Ectodermal cell (in vitro differentiated cells): ENCODE results near the gene ANKRD66.
"Not testable (repeated sequence)": the region's sequence is repeated elsewhere in the genome, so short reads cannot be mapped to it uniquely, and the experiment has no call there.

Source experiments
- H3K27ac ChIP-seq: 2 replicates; pipeline ENCODE4 v1.7.0; 2013; ENCODE audit warnings: mild to moderate bottlenecking, low read depth, low read length; ENCODE audit not compliant: insufficient read depth, poor library complexity, severe bottlenecking
- H3K27me3 ChIP-seq: 2 replicates; pipeline ENCODE4 v1.7.0; 2013; ENCODE audit warnings: mild to moderate bottlenecking, low read length; ENCODE audit not compliant: insufficient read depth, control insufficient read depth, poor library complexity, severe bottlenecking
- H3K36me3 ChIP-seq: one replicate; pipeline ENCODE4 v1.7.0; 2013; ENCODE audit warnings: low read length; ENCODE audit not compliant: control insufficient read depth, insufficient read depth
- H3K4me1 ChIP-seq: one replicate; pipeline ENCODE4 v1.7.0; 2013; ENCODE audit warnings: low read length; ENCODE audit not compliant: control insufficient read depth, insufficient read depth
- H3K4me3 ChIP-seq: 2 replicates; pipeline ENCODE4 v1.7.0; 2013; ENCODE audit warnings: low read depth, low read length, control low read depth; ENCODE audit not compliant: insufficient read depth
- H3K9me3 ChIP-seq: 2 replicates; pipeline ENCODE4 v1.7.0; 2013; ENCODE audit warnings: mild to moderate bottlenecking, low read length, moderate library complexity; ENCODE audit not compliant: control insufficient read depth
- WGBS, 2 experiments: methylation state at CpG; one replicate each; pipeline ENCODE4 v1.1.7; 2013; ENCODE audit warnings: missing lambda C conversion rate in 2 of 2; 5-methylcytosine and 5-hydroxymethylcytosine counted together

ANKRD66 gene

GRCh38 chr6:46733341-46733801 lies 13.4 kb upstream of the ANKRD66 start:
- H3K4me1 ChIP-seq: no peaks in the 10 kb centered on the region
- H3K27me3 ChIP-seq: peaks cover 32% of the 10 kb centered on the region
- H3K36me3 ChIP-seq: no peaks in the 10 kb centered on the region

GRCh38 chr6:46734867-46735719 lies 11.6 kb upstream of the ANKRD66 start, which contains the start of gene PLA2G7:
Gene PLA2G7 (minus strand): TSS chr6:46735375. CDS start chr6:46722891, 12,484 bp downstream.
- H3K36me3 ChIP-seq: no peaks in the 10 kb centered on the region
- 0% methylated on average over 73 of the region's 73 CpGs for WGBS, 2 experiments
- peaks cover 32% of the 10 kb centered on the region for H3K27me3 ChIP-seq
- peak within 1 kb of the TSS; percentile 64 for H3K4me3 ChIP-seq
- H3K9me3 ChIP-seq: no peaks in the 10 kb centered on the region
- H3K27ac ChIP-seq: no peak within 1 kb of the TSS
- no peaks in the 10 kb centered on the region for H3K4me1 ChIP-seq

More at GRCh38 chr6:46733341-46733801, 13.4 kb upstream of the ANKRD66 start:
- 85 to 92% methylated on average over 2 of the region's 2 CpGs for WGBS, 2 experiments
- H3K27ac ChIP-seq: no peak overlapping the region
- H3K9me3 ChIP-seq: no peaks in the 10 kb centered on the region
- no peak overlapping the region for H3K4me3 ChIP-seq

GRCh38 chr6:46735720-46736031 lies 11.1 kb upstream of the ANKRD66 start:
- Histone ChIP-seq H3K9me3 (no peaks in the 10 kb centered on the region), H3K36me3 (no peaks in the 10 kb centered on the region), H3K27me3 (peaks cover 32% of the 10 kb centered on the region), H3K4me3 (peak overlapping the region; percentile 64), H3K27ac (no peak overlapping the region), H3K4me1 (no peaks in the 10 kb centered on the region)
- 39% methylated on average over 7 to 8 of the region's 8 CpGs for WGBS, 2 experiments

GRCh38 chr6:46736906-46737305 lies 9.8 kb upstream of the ANKRD66 start:
- H3K4me1 ChIP-seq: no peaks in the 10 kb centered on the region
- H3K4me3 ChIP-seq: no peak overlapping the region
- H3K27me3 ChIP-seq: peaks cover 32% of the 10 kb centered on the region
- H3K9me3 ChIP-seq: no peaks in the 10 kb centered on the region
- H3K36me3 ChIP-seq: no peaks in the 10 kb centered on the region
- no peak overlapping the region for H3K27ac ChIP-seq

GRCh38 chr6:46741482-46741881 lies 5.3 kb upstream of the ANKRD66 start:
- WGBS, 2 experiments: 92 to 100% methylated on average over 2 of the region's 2 CpGs
- Histone ChIP-seq H3K9me3 (no peaks in the 10 kb centered on the region), H3K36me3 (no peaks in the 10 kb centered on the region), H3K4me1 (no peaks in the 10 kb centered on the region), H3K4me3 (no peak overlapping the region), H3K27ac (no peak overlapping the region), H3K27me3 (peaks cover 5% of the 10 kb centered on the region)

GRCh38 chr6:46741910-46742309 lies 4.8 kb upstream of the ANKRD66 start:
- peaks cover 1% of the 10 kb centered on the region for H3K27me3 ChIP-seq
- 96 to 97% methylated on average over 4 of the region's 4 CpGs for WGBS, 2 experiments
- H3K9me3 ChIP-seq: no peaks in the 10 kb centered on the region
- H3K27ac ChIP-seq: no peak overlapping the region
- H3K4me3 ChIP-seq: no peak overlapping the region
- no peaks in the 10 kb centered on the region for H3K36me3 ChIP-seq
- H3K4me1 ChIP-seq: no peaks in the 10 kb centered on the region

GRCh38 chr6:46743425-46744158 lies 3.1 kb upstream of the ANKRD66 start:
- Histone ChIP-seq H3K9me3 (no peaks in the 10 kb centered on the region), H3K4me3 (no peak overlapping the region), H3K27ac (no peak overlapping the region), H3K27me3 (no peaks in the 10 kb centered on the region), H3K36me3 (no peaks in the 10 kb centered on the region), H3K4me1 (no peaks in the 10 kb centered on the region)
- 89 to 100% methylated on average over 1 of the region's 1 CpG for WGBS, 2 experiments

- H3K9me3 ChIP-seq, H3K36me3 ChIP-seq, H3K27ac ChIP-seq, H3K4me3 ChIP-seq, H3K27me3 ChIP-seq, H3K4me1 ChIP-seq: not testable (repeated sequence)
- 81% methylated on average over 3 of the region's 3 CpGs for WGBS, 2 experiments
These were observed 2.5 kb upstream of the ANKRD66 start for GRCh38 chr6:46744159-46744725.

- H3K36me3 ChIP-seq: no peaks in the 10 kb centered on the region
- no peaks in the 10 kb centered on the region for H3K27me3 ChIP-seq
- no peak overlapping the region for H3K27ac ChIP-seq
- H3K4me1 ChIP-seq: no peaks in the 10 kb centered on the region
- no peaks in the 10 kb centered on the region for H3K9me3 ChIP-seq
- H3K4me3 ChIP-seq: no peak overlapping the region
- 79 to 95% methylated on average over 2 of the region's 2 CpGs for WGBS, 2 experiments
These were observed 760 bp upstream of the ANKRD66 start for GRCh38 chr6:46745973-46746372.

GRCh38 chr6:46748940-46749503 lies 2.3 kb downstream of the ANKRD66 start:
- no peaks in the 10 kb centered on the region for H3K36me3 ChIP-seq
- no peak overlapping the region for H3K4me3 ChIP-seq
- WGBS, 2 experiments: 82 to 89% methylated on average over 5 of the region's 5 CpGs
- H3K9me3 ChIP-seq: no peaks in the 10 kb centered on the region
- H3K4me1 ChIP-seq: no peaks in the 10 kb centered on the region
- H3K27me3 ChIP-seq: no peaks in the 10 kb centered on the region
- H3K27ac ChIP-seq: no peak overlapping the region
